Heart left ventricle (tissue), 13 donors: ENCODE results near the gene SLC9A3.

Source experiments
- POLR2A ChIP-seq, 2 donors: fragments of 450-650 bp; IDR thresholded peaks; one replicate each; pipeline ENCODE4 v1.6.1; 2017; ENCODE audit warnings: antibody characterized with exemption in 2 of 2, mild to moderate bottlenecking in 2 of 2, moderate library complexity in 2 of 2
- TF ChIP-seq, protein P1 (sequence below), 12 donors: fragments of 200-600 bp; sonication (generic) in 4 of 12; IDR thresholded peaks; one replicate each; pipeline versions ENCODE4 v1.5.0 to v1.8.0; 2018 to 2022; ENCODE audit warnings: antibody characterized with exemption in 12 of 12, mild to moderate bottlenecking in 5 of 12
- donor health status: ischemic (EF 13 %, LVEDD 7.1; RV severe dilation, severe dysfunction).
- donor health status: DM: no; HTN: yes; CAD: no.
- donor health status: DM: no; HTN: no; CAD: no.
- donor health status: ischemic (EF 25% LVEDD 6.9; RV normal size, moderate dysfunction).
- donor health status: ischemic (EF 25% LVEDD 5.7; RV mildly dilated, moderate dysfunction).
- donor health status: ischemic (EF 35%, LVEDD 5.7; RV mildly dilated, moderate dysfunction).
- donor health status: nonischemic (EF 11% LVEDD 7.7; RV severe dilation, severe dysfunction).
- donor health status: DM: yes; HTN: yes; CAD: no.
- donor health status: PGD.
- donor health status: ischemic (EF 29% LVEDD 5.4; RV normal size, mild dysfunction).
- donor health status: nonischemic (EF 23%, LVEDD 6.1; RV moderate dilation, normal function).

GRCh38 chr5:555058-555623, 30.9 kb upstream of the SLC9A3 start:
- TF ChIP-seq, protein P1, sequence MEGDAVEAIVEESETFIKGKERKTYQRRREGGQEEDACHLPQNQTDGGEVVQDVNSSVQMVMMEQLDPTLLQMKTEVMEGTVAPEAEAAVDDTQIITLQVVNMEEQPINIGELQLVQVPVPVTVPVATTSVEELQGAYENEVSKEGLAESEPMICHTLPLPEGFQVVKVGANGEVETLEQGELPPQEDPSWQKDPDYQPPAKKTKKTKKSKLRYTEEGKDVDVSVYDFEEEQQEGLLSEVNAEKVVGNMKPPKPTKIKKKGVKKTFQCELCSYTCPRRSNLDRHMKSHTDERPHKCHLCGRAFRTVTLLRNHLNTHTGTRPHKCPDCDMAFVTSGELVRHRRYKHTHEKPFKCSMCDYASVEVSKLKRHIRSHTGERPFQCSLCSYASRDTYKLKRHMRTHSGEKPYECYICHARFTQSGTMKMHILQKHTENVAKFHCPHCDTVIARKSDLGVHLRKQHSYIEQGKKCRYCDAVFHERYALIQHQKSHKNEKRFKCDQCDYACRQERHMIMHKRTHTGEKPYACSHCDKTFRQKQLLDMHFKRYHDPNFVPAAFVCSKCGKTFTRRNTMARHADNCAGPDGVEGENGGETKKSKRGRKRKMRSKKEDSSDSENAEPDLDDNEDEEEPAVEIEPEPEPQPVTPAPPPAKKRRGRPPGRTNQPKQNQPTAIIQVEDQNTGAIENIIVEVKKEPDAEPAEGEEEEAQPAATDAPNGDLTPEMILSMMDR (IDR thresholded peaks at IDR 0.05), result no peak
- TF ChIP-seq POLR2A (IDR thresholded peaks at IDR 0.05), result no peak
